ENCODE data around the gene PTPRN2.

DNA sequence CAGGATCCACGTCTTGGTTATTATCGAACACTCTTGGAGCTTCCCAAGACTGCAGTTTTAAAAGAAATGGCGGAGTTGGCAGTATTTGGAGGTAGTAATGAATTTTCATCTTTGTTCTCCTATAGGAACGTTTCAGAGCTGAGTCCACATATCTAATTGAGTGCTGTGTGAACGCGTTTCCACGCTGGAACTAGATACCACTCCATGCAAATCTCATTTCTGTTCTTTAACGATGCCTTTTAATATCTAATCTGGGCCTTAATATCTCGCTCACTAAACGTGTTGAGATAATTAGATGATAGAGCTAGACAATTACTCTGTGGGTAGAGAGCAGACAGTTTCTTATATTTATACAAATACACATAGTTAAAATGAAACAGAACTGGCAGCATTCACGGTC, 727.2 kb downstream of the PTPRN2 start:
- TF ChIP-seq EZH2 (IDR thresholded peaks at IDR 0.05; ENCODE audit: low read depth, low read length, severe bottlenecking) (no peak), POLR2A (IDR thresholded peaks at IDR 0.05; ENCODE audit: control extremely low read depth in 1 of 2, low read depth in 2 of 2, low read length in 2 of 2) (no peak), EGR1 (IDR thresholded peaks at IDR 0.05; ENCODE audit: borderline replicate concordance, low read depth, low read length) (no peak)
- TF ChIP-seq, protein P1, sequence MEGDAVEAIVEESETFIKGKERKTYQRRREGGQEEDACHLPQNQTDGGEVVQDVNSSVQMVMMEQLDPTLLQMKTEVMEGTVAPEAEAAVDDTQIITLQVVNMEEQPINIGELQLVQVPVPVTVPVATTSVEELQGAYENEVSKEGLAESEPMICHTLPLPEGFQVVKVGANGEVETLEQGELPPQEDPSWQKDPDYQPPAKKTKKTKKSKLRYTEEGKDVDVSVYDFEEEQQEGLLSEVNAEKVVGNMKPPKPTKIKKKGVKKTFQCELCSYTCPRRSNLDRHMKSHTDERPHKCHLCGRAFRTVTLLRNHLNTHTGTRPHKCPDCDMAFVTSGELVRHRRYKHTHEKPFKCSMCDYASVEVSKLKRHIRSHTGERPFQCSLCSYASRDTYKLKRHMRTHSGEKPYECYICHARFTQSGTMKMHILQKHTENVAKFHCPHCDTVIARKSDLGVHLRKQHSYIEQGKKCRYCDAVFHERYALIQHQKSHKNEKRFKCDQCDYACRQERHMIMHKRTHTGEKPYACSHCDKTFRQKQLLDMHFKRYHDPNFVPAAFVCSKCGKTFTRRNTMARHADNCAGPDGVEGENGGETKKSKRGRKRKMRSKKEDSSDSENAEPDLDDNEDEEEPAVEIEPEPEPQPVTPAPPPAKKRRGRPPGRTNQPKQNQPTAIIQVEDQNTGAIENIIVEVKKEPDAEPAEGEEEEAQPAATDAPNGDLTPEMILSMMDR (IDR thresholded peaks at IDR 0.05; ENCODE audit: control extremely low read depth in 1 of 3, insufficient read depth in 1 of 3, low read depth in 1 of 3, low read length in 3 of 3), result no peak
- TF ChIP-seq, protein P2, sequence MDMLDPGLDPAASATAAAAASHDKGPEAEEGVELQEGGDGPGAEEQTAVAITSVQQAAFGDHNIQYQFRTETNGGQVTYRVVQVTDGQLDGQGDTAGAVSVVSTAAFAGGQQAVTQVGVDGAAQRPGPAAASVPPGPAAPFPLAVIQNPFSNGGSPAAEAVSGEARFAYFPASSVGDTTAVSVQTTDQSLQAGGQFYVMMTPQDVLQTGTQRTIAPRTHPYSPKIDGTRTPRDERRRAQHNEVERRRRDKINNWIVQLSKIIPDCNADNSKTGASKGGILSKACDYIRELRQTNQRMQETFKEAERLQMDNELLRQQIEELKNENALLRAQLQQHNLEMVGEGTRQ (IDR thresholded peaks at IDR 0.05; ENCODE audit: low read length), result no peak

Measured in H1 (cell line).